Lower leg skin (tissue), 4 donors: Measurements from ENCODE around the gene DCLK3. TPM values are rescaled to one million over a fixed set of nuclear protein-coding genes. Genes with fewer than 3 reads are reported as not detected.

Source experiments
- DNase-seq, 2 donors: peaks; one replicate each; pipeline ENCODE4 v3.0.0-alpha.2; 2019; ENCODE audit warnings: low spot score in 2 of 2
- H3K4me3 ChIP-seq: fragments of 200-600 bp; sonication (generic); 2 replicates; pipeline ENCODE4 v1.5.1; 2017; ENCODE audit warnings: mild to moderate bottlenecking, low read depth; ENCODE audit not compliant: poor library complexity, severe bottlenecking
- POLR2A ChIP-seq, 2 donors: fragments of 450-650 bp; IDR thresholded peaks; one replicate each; pipeline ENCODE4 v1.6.1; 2016 to 2017; ENCODE audit warnings: antibody characterized with exemption in 2 of 2, mild to moderate bottlenecking in 1 of 2, moderate library complexity in 1 of 2
- WGBS, 2 donors: methylation state at CpG; one replicate each; pipeline ENCODE4 v1.1.5; 2018; 5-methylcytosine and 5-hydroxymethylcytosine counted together
- intact Hi-C: fragments of 100-400 bp; cut with DNase I; formaldehyde crosslinking; loops from one replicate; pipeline ENCODE4 v1.15.0; 2023; ENCODE audit warnings: low total_unique reads
- total RNA-seq, 4 donors: library from RNA; depleted of rRNA; stranded (reverse); fragments of >200 nt; gene quantifications; one replicate each; pipeline ENCODE4 v1.1.0, GENCODE V29; 2016
- TF ChIP-seq, protein P1 (sequence below), 3 donors: fragments of 450-650 bp; IDR thresholded peaks; one replicate each; pipeline ENCODE4 v1.5.1; 2016; ENCODE audit warnings: antibody characterized with exemption in 3 of 3, mild to moderate bottlenecking in 3 of 3, moderate library complexity in 2 of 3

DCLK3 gene
- total RNA-seq, 4 donors from 2014 or later = 0.07 to 0.38 (median 0.16) TPM; not detected in 1

DNA sequence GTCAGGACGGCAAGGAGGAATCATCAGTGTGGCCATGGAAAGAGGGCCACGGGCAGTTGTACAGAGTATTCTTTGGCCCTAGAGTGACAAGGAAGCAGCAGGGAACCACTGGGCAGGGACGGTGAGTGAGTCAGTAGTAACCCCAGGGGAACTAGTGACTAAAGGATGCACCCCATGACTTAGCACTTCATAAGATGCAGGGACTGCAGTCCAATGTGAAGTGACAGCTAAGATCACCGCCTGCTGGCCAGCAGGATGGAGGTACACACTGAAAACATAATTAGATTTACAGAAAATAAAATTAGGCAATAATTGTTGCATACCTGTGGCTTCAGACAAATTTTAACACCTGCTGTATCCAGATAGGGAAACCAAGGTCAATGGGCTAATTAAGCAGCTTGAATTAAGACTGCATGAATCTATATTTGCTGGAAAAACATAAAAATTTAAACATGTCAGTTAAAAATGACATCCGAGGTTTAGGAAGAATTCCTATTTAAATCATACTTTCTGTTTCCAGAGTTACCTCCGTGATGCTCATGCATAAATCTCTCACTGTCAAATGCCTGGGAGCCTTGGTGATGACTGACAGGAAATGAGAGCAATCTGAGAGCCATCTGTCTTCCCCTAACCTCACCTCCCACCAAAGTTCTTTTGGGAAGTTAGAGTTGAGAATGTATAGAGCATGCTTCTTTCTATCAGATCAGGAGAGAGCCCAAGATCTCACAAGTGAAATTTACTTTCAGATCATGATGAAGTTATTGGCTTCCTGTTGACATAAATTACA is 56.5 kb downstream of the DCLK3 start:
- intact Hi-C loops = no loop called here
- 40 to 41% methylated on average over 6 of the region's 6 CpGs for WGBS, 2 donors

DNA sequence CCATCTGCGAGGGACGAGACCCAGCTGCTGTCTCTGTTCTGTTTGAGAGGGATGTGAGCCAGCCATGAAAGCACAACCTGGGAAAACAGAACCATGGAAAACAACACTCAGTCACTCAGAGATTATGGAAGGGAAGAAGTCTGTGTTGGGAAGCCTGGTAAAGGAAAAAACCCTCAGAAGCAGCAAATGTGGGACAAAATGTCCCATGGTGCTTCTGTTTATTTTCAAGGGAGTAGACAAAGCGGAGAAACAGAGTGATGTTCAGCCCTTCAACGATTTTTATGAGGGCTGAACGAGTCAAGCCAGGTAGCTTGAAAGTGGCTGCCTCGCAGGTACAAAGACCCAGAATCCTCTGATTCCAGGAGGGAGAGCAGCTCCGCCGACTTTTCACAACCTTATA is 59.3 kb downstream of the DCLK3 start:
- intact Hi-C loops = no loop called here
- 59 to 61% methylated on average over 8 of the region's 8 CpGs for WGBS, 2 donors
- TF ChIP-seq, protein P1, sequence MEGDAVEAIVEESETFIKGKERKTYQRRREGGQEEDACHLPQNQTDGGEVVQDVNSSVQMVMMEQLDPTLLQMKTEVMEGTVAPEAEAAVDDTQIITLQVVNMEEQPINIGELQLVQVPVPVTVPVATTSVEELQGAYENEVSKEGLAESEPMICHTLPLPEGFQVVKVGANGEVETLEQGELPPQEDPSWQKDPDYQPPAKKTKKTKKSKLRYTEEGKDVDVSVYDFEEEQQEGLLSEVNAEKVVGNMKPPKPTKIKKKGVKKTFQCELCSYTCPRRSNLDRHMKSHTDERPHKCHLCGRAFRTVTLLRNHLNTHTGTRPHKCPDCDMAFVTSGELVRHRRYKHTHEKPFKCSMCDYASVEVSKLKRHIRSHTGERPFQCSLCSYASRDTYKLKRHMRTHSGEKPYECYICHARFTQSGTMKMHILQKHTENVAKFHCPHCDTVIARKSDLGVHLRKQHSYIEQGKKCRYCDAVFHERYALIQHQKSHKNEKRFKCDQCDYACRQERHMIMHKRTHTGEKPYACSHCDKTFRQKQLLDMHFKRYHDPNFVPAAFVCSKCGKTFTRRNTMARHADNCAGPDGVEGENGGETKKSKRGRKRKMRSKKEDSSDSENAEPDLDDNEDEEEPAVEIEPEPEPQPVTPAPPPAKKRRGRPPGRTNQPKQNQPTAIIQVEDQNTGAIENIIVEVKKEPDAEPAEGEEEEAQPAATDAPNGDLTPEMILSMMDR (IDR thresholded peaks at IDR 0.05) = no peak
- no peak for TF ChIP-seq POLR2A (IDR thresholded peaks at IDR 0.05)

More for the DNA sequence above, 56.5 kb downstream of the DCLK3 start:
- TF ChIP-seq, protein P1 (IDR thresholded peaks at IDR 0.05) = no peak
- no peak for TF ChIP-seq POLR2A (IDR thresholded peaks at IDR 0.05)
- DNase-seq = no peak
- no peak overlapping the region for H3K4me3 ChIP-seq

DNA sequence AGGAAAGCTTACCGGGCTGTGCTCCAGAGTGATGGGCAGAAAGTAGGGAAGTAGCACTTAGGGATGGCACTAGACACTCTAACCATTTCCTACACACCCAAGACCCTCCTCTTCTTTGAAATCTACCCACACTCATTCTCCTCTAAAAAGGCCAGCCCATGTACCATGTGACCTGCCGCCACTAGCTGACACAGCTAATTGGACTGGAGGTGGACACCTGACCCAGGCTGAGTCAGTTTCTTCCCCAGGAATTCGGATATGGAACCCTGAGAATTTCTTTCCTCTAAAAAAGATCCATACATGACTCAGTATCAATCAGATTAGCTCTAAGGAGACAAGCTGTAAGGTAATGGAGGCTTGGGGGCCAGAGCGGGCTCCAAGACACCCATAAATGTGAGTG is 60.1 kb downstream of the DCLK3 start:
- DNase-seq = no peak
- no peak for TF ChIP-seq POLR2A (IDR thresholded peaks at IDR 0.05)
- TF ChIP-seq, protein P1 (IDR thresholded peaks at IDR 0.05) = no peak
- 92% methylated on average over 4 of the region's 4 CpGs for WGBS, 2 donors
- intact Hi-C loops = no loop called here
- no peak overlapping the region for H3K4me3 ChIP-seq

More for the DNA sequence above, 59.3 kb downstream of the DCLK3 start:
- H3K4me3 ChIP-seq = no peak overlapping the region
- no peak for DNase-seq

DNA sequence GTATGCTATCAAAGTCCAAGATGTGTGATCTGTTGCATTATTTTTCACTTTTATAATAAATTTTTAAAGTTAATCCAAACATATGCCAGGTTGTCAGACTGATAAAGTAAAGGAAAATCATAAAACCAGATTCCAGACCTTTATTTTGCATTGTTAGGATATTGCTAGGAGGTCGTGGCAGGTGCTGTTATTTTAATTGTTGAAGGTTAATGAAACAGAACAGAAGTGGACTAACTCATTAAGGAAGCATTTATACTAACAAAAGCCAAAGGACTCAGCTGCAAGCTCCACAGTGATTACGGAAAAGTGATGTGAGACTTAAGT is 63.1 kb downstream of the DCLK3 start:
- WGBS, 2 donors = 65 to 67% methylated on average over 2 of the region's 2 CpGs
- intact Hi-C loops = no loop called here
- TF ChIP-seq POLR2A (IDR thresholded peaks at IDR 0.05) = no peak
- TF ChIP-seq, protein P1 (IDR thresholded peaks at IDR 0.05) = no peak
- DNase-seq = no peak
- no peak overlapping the region for H3K4me3 ChIP-seq

DNA sequence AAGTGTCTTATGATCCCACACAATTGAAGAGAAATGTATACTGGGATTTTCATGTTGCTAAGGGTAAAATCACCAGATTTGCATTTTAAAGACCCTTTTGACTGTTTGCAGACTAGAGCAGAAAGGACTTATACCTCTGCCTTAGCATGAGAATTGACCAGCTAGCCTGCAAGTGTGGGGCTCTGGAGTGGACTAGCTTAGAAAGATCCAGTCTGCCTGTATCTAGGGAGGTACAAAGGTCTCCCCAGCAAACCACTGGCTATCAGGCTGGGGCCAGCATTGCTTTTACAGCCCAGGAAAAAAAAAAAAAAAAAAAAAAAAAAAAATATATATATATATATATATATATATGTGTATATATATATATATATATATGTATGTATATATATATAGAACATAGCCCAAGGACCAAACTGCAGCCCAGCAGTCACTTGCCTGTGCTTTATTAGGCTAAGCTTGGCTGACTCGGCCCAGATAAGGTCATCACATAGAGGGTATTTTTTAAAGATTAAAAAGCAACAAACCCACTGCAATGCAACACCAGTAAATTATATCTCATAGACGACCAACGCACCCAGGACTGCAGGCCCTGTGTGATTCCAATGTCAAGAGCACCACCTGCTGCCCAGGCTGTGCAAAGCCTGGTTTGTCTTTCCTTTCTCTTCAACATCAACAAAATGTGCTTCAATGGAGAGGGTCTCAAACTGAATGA is 63.7 kb downstream of the DCLK3 start:
- intact Hi-C loops = no loop called here
- TF ChIP-seq, protein P1 (IDR thresholded peaks at IDR 0.05) = no peak
- TF ChIP-seq POLR2A (IDR thresholded peaks at IDR 0.05) = no peak
- no peak overlapping the region for H3K4me3 ChIP-seq
- DNase-seq = no peak
- WGBS, 2 donors = 4 to 11% methylated on average over 3 of the region's 3 CpGs
